GM12865 (cell line): ENCODE measurements around the gene AIF1.
A peak's percentile ranks its signal among the peaks of the same experiment; 100 is the strongest.
"Not testable (repeated sequence)": the region's sequence is repeated elsewhere in the genome, so short reads cannot be mapped to it uniquely, and the experiment has no call there.

Experiments
- DNase-seq: peaks from one replicate; pipeline ENCODE4 v3.0.0; 2010; ENCODE audit warnings: low read depth
- H3K4me3 ChIP-seq: 2 replicates; pipeline ENCODE4 v1.5.1; 2011; ENCODE audit warnings: mild to moderate bottlenecking, low read depth, low read length, control low read depth
- TF ChIP-seq, protein P1 (sequence below): IDR thresholded peaks from 2 replicates; pipeline ENCODE4 v1.5.1; 2011; ENCODE audit warnings: low read length, control low read depth, low read depth, inconsistent platforms; ENCODE audit not compliant: insufficient read depth; ENCODE audit errors: missing control alignments

AIF1 gene

DNA sequence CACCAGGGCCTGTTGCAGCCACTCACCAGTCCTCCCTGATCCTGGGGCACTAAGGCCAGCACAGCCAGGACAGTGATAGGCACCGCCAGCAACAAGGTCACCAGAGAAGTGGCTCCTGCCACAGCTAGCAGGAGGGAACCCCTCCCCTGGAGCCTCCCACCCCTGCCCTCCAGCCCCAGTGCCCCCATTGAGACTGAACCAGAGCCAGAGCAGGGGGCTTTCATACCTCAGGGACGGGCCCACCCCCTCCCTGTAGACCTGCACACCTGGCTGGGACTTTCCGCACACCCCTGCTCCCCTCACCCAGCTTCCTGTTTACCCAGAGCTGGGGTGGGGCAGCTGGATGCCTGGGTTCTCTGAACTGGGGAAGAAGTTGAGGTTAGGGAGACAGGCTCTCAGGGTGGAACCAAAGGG lies 32.8 kb upstream of the AIF1 start, which contains the start of gene LTB:
LTB (minus strand) TSS at position 195 of the 414 bp plus-strand sequence; CDS start at position 188, 7 bp downstream.
- peak within 1 kb of the TSS; percentile 84 for H3K4me3 ChIP-seq
- TF ChIP-seq, protein P1, sequence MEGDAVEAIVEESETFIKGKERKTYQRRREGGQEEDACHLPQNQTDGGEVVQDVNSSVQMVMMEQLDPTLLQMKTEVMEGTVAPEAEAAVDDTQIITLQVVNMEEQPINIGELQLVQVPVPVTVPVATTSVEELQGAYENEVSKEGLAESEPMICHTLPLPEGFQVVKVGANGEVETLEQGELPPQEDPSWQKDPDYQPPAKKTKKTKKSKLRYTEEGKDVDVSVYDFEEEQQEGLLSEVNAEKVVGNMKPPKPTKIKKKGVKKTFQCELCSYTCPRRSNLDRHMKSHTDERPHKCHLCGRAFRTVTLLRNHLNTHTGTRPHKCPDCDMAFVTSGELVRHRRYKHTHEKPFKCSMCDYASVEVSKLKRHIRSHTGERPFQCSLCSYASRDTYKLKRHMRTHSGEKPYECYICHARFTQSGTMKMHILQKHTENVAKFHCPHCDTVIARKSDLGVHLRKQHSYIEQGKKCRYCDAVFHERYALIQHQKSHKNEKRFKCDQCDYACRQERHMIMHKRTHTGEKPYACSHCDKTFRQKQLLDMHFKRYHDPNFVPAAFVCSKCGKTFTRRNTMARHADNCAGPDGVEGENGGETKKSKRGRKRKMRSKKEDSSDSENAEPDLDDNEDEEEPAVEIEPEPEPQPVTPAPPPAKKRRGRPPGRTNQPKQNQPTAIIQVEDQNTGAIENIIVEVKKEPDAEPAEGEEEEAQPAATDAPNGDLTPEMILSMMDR = no peak
- peak; percentile 55 for DNase-seq

DNA sequence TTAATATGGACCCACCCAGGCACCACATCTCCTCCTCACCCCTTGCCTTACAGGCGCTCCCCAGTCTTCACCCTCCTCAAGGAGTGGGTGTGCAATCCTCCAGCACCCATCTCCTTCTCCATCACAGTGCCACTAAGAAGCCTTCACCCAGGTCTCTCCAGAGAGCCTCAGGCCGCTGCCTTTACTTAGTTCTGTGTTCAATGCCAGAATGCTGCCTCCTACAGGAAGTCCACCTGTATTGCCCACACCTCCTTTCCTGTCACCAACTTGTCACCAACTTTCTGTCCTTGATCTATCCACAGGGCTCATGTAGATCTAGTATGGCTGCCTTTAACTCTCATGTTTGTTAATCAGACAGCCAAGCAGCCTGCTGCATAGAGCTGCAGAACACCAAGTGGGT lies 29.5 kb upstream of the AIF1 start:
- no peak overlapping the region for H3K4me3 ChIP-seq
- TF ChIP-seq, protein P1 = peak; percentile 62
- DNase-seq = peak; percentile 83

DNA sequence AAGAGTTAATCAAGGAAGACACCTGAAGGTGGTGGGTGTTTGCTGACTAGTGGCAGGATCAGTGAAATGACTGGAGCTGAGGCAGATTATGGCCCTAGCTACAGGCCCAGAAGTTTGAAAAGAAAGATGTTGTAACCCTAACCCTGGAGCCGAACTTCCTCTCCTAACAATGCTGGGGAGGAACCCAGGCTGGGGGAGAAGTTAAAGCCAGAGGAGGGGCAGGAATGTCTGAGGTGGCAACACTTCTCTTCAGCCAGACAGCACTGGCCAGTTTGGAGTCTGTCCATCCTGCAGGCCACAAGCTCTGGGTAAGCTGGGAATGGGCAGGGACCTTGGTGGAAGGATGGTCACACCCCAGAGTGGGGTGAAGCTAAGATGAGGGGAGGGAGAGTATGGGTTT lies 29.0 kb upstream of the AIF1 start, which contains the start of gene LST1:
LST1 (plus strand) TSS at position 270 of the 400 bp plus-strand sequence. CDS start 1,023 bp downstream, outside the sequence.
- peak within 1 kb of the TSS; percentile 52 for H3K4me3 ChIP-seq
- TF ChIP-seq, protein P1 = no peak
- DNase-seq = no peak

DNA sequence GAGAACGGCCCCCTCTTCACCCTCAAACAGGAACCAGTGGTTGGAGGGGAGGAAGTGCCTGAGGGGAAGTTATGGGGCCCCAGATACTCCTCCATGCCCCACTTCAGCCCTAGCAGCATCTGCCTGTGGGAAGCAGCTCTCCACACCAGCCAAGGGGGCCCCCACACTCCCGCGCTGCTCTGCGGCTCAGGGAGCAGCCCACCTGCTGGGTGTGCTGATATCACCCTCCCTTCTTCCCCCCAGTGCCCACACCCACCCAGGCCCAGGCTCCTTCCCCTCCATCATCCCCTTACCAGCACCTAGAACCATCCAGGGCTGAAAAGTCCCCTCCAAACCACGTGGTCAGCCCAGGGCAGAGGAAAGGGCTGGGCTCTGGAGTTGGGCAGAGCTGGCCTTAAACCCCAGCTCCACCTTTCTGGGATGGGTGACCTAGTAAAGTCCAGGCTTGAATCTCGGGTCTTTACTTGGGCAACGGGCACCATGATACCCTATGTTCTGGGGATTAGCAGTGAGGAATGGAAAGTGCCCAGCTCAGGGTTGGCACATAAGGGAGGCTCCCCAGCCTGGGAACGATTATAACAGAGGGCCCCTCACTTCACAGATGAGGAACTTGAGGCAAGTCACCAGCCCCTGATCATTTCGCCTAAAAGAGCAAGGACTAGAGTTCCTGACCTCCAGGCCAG lies 28.3 kb upstream of the AIF1 start:
- DNase-seq = peak; percentile 45
- TF ChIP-seq, protein P1 = no peak
- H3K4me3 ChIP-seq = peak overlapping the region; percentile 52

DNA sequence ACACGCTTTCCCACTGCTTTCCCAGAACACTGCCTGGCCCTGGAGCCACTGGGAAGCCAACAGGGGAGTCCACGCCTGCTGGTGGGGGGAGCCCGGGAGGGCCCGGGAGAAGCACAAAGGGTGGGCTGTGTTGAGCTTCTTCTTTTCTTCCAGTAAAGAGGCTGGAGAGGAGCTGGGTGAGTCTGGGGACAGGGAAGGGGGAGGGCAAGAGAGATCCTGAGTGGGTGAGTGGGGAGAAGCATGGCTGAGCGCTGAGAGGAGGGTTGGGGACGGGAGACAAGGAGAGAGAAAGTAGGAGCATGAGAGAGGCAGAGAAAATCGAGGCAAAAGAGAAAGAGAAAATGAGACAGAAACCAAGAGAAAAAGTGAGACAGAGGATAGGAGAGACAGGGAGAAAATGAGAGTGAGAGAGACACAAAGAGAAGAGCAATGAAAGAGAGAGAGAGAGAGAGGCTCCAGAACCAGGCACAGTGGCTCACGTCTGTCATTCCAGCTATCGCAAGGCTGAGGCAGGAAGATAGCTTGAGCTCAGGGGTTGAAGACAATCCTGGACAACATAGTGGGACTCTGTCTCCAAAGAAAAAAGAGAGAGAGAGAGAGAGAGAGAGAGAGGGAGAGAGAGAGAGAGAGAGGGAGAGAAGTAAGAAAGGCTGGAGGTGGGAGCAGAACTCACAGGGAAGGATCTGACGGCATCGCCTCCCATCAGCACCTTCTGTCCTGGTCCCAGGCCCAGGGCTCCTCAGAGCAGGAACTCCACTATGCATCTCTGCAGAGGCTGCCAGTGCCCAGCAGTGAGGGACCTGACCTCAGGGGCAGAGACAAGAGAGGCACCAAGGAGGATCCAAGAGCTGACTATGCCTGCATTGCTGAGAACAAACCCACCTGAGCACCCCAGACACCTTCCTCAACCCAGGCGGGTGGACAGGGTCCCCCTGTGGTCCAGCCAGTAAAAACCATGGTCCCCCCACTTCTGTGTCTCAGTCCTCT lies 26.9 kb upstream of the AIF1 start:
- H3K4me3 ChIP-seq = peak overlapping the region; percentile 52
- DNase-seq = peak; percentile 49
- TF ChIP-seq, protein P1 = no peak

DNA sequence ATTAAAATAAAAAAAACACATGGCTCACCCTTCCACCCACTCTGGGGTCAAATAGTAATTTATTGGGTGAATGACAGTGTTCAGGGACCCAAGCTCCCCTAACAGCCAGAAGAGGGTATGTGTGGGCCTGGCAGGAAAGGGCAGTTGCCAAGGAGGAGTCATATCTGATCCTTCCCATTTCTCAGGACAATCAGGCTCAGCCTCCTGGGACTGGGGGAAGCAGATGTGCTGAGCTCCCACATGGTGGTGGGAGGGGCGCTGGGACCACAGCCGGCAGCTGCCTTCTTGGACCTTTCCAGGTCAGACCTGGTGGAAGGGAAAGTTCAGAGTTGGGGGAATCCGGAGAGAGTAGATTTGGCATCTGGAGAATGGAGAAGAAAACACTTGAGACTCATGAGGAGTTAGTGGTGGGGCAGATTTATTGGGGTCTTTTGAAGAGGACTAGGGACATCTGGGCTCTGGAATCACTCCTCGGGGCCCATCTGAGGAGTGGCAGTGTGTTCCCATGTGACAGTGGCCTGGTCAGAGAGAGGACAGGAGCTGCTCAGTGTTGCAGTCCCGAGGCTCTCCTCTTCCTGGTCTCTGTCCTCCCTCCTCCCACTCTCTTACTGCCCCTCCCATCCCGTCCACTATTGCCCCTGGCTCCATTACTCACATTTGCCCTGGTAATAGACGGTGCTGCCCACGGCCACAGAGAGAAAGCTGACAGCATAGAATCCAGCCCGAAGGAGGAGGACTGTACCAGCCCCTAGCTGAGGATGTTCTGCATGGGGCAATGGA lies 26.0 kb upstream of the AIF1 start:
- no peak overlapping the region for H3K4me3 ChIP-seq
- TF ChIP-seq, protein P1 = no peak
- no peak for DNase-seq

DNA sequence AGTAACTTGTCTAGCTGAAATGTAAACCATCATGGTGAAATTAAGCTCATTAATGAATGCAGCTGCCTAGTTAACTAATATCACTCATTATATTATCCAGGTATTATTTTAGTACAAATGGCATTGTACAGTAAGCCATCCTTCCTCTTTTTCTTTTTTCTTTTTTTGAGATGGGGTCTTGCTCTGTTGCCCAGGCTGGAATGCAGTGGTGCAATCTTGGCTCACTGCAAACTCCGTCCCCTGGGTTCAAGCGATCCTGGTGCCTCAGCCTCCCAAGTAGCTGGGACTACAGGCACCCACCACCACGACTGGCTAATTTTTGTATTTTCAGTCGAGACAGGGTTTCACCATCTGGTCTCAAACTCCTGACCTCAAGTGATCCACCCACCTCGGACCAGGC lies 24.3 kb upstream of the AIF1 start:
- not testable (repeated sequence) for H3K4me3 ChIP-seq, DNase-seq
